Muscle of leg (tissue), 11 donors: ENCODE results near the gene BRSK2. TPM values are rescaled to one million over a fixed set of nuclear protein-coding genes. Genes with fewer than 3 reads are reported as not detected.
A peak's percentile ranks its signal among the peaks of the same experiment; 100 is the strongest.
"Not testable (repeated sequence)": the region's sequence is repeated elsewhere in the genome, so short reads cannot be mapped to it uniquely, and the experiment has no call there.

ENCODE experiments used
- DNase-seq: peaks from one replicate; pipeline ENCODE4 v3.0.0; 2013
- H3K27ac ChIP-seq: one replicate; pipeline ENCODE4 v1.5.1; 2013; ENCODE audit warnings: mild to moderate bottlenecking, low read length, control low read depth
- H3K27me3 ChIP-seq: one replicate; pipeline ENCODE4 v1.6.1; 2013; ENCODE audit warnings: low read length; ENCODE audit not compliant: control insufficient read depth, insufficient read depth
- H3K36me3 ChIP-seq: one replicate; pipeline ENCODE4 v1.6.1; 2013; ENCODE audit warnings: low read length; ENCODE audit not compliant: control insufficient read depth, insufficient read depth
- H3K4me1 ChIP-seq: one replicate; pipeline ENCODE4 v1.6.1; 2013; ENCODE audit warnings: low read length; ENCODE audit not compliant: control insufficient read depth, insufficient read depth
- H3K4me3 ChIP-seq: one replicate; pipeline ENCODE4 v1.5.1; 2013; ENCODE audit warnings: low read length, control low read depth
- H3K9me3 ChIP-seq: replicated peaks from 2 replicates; pipeline ENCODE4 v1.6.1; 2013; ENCODE audit warnings: low read depth, low read length; ENCODE audit not compliant: control insufficient read depth
- WGBS: methylation state at CpG from one replicate; pipeline ENCODE4 v1.1.5; 2013; ENCODE audit warnings: missing lambda C conversion rate; ENCODE audit not compliant: insufficient coverage; 5-methylcytosine and 5-hydroxymethylcytosine counted together
- polyA plus RNA-seq, 8 donors: library from polyadenylated mRNA; unstranded; fragments of 120-200 nt; gene quantifications; one replicate each; pipeline versions ENCODE4 v1.2.1 to v1.2.3, GENCODE V29; 2013; ENCODE audit warnings: inconsistent platforms in 1 of 8, low replicate concordance in 1 of 8; ENCODE audit not compliant: insufficient read length in 8 of 8, insufficient read depth in 1 of 8
- total RNA-seq: library from RNA; stranded (reverse); fragments of 120-200 nt; gene quantifications from one replicate; pipeline ENCODE4 v1.2.4, GENCODE V29; 2013

The BRSK2 gene
- total and polyA plus RNA-seq, 9 donors: 0.44 to 2.3 (median 1.2) TPM

DNA sequence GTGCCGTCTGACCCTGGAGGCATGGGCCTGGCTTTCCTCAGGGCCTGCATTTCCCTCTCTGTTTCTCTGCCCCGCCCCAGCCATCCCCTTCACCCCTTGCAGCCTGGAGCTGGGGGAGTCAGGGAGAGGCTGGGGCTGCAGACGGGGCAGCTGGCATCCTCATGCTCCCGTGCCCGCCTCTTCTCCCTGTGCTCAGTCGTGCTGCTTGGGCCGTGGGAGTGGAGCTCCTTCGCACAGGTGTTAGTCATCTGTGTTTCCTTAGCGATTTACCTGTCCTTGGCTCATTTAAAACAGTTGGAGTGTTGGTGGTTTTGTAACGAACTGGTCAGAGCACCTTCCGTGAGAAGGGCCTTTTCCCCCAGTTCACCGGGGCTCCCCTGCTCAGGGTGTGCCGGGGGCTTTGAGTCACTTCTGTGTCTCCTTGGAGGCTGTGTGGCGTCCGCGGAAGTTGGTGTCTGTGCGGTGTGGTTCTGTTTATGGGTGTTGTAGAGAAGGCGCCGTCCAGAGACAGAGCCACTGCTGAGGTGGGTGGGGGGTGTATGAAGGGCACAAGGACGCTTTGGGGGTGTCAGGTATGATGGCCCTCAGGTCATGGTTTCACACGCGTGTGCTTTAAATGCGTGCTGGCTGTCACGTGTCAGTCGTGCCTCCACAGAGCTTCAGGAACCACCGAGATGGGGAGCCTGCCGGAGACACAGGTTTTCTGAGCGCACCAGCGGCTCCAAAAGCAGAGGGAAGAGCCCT lies 19.5 kb downstream of the BRSK2 start:
- peaks cover 2% of the 10 kb centered on the region for H3K27me3 ChIP-seq
- H3K4me3 ChIP-seq: no peak overlapping the region
- DNase-seq: no peak
- H3K9me3 ChIP-seq: no peaks in the 10 kb centered on the region
- no peaks in the 10 kb centered on the region for H3K36me3 ChIP-seq
- H3K27ac ChIP-seq: no peak overlapping the region
- H3K4me1 ChIP-seq: peaks cover 15% of the 10 kb centered on the region
- 60% methylated on average over 27 of the region's 29 CpGs for WGBS

DNA sequence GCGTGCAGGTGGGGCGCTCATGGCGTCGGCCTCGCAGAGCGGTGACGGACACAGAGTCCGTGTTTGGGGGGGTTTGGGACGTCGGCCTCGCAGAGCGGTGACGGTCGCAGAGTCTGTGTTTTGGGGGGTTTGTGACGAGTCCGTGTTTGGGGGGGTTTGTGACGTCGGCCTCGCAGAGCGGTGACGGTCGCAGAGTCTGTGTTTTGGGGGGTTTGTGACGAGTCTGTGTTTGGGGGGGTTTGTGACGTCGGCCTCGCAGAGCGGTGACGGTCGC lies 20.1 kb downstream of the BRSK2 start:
- not testable (repeated sequence) for H3K27ac ChIP-seq, H3K4me3 ChIP-seq, H3K27me3 ChIP-seq, H3K9me3 ChIP-seq, H3K36me3 ChIP-seq, DNase-seq
- WGBS: no CpG with 5 or more reads among the region's 29 CpGs
- H3K4me1 ChIP-seq: peaks cover 15% of the 10 kb centered on the region

DNA sequence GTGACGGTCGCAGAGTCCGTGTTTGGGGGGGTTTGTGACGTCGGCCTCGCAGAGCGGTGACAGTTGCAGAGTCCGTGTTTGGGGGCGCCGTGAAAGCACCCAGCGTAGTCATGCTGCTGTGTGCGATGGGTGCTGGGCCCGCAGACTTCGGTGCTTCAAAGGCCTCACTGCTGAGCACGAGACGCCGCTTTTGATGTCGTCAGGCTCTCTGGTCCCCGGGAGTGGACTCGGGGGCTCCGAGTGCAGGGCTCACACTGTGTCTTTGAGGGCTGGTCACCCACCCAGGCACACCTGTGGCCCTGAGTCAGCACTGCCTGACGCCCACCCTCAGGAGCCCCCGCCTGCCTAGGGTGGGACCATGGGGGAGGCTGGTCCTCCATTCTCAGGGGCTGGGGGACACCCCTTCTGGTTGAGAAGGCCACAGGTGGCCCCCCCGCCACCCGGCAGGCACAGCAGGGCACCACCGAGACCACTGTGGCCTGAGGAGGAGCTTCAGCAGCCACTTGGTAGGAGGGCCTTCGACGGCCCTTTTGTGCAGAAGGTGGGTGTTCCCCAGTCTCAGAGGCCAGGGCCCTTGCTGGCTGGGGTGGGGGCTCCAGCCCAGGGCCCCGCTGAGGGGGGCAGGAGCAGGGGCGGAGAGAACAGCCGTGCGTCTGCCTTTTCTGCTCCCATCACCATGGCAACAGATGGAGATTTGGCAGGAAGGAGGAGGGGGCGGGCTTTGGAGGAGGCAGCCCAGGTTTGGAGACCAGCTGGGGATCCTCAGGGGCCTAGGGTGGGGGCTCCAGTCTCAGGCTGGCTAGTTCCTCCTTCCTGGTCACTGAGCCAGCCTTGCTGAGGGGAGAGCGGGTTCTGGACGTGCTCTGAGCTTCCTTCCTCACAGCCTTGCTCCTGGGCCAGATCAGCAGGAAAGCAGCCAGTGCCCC lies 20.9 kb downstream of the BRSK2 start:
- DNase-seq: peak; percentile 85
- Histone ChIP-seq H3K36me3 (no peaks in the 10 kb centered on the region), H3K27me3 (peaks cover 2% of the 10 kb centered on the region), H3K4me1 (peaks cover 15% of the 10 kb centered on the region), H3K9me3 (peaks cover 3% of the 10 kb centered on the region), H3K27ac (no peak overlapping the region), H3K4me3 (no peak overlapping the region)
- WGBS: 56% methylated on average over 31 of the region's 35 CpGs

DNA sequence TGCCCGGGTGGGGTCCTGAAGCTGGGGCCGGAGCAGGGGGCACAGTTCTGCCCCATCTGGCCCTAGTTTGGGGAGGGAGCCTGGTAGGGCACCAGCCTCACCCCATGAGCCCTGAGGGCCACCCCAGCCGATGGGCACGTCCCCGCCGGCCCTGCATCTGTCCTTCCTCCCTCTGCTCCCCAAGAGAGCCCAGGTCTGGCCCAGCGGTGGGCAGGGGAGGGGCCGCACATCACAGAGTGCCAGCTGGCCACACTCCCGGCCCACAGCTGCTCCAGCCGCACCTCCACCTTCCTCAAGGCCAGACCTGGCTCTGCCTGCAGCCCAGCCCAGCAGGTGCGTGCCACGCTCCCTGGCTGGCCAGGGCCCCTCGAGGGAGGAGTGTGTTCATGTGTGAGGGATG lies 21.6 kb downstream of the BRSK2 start:
- 57% methylated on average over 5 of the region's 13 CpGs for WGBS
- H3K27me3 ChIP-seq: peaks cover 2% of the 10 kb centered on the region
- peaks cover 10% of the 10 kb centered on the region for H3K9me3 ChIP-seq
- H3K4me3 ChIP-seq: no peak overlapping the region
- no peak overlapping the region for H3K27ac ChIP-seq
- H3K4me1 ChIP-seq: peaks cover 15% of the 10 kb centered on the region
- no peak for DNase-seq
- no peaks in the 10 kb centered on the region for H3K36me3 ChIP-seq

DNA sequence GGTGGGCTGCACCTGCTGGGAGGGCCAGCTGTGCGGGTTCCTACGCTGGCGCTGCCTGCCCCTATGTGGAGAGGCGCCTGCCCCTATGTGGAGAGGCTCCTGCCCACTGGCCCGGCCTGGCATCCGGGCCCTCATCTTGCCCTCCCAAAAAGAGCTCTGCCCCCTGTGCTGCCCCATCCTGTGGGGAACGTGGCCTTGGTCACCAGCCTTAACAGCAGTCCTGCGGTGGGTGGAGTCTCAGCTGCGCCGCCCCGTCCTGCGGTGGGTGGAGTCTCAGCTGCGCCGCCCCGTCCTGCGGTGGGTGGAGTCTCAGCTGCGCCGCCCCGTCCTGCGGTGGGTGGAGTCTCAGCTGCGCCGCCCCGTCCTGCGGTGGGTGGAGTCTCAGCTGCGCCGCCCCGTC lies 22.0 kb downstream of the BRSK2 start:
- DNase-seq, H3K27ac ChIP-seq, H3K36me3 ChIP-seq, H3K4me3 ChIP-seq, H3K27me3 ChIP-seq: not testable (repeated sequence)
- Histone ChIP-seq H3K4me1 (peaks cover 15% of the 10 kb centered on the region), H3K9me3 (peaks cover 14% of the 10 kb centered on the region)
- 91% methylated on average over 6 of the region's 27 CpGs for WGBS

DNA sequence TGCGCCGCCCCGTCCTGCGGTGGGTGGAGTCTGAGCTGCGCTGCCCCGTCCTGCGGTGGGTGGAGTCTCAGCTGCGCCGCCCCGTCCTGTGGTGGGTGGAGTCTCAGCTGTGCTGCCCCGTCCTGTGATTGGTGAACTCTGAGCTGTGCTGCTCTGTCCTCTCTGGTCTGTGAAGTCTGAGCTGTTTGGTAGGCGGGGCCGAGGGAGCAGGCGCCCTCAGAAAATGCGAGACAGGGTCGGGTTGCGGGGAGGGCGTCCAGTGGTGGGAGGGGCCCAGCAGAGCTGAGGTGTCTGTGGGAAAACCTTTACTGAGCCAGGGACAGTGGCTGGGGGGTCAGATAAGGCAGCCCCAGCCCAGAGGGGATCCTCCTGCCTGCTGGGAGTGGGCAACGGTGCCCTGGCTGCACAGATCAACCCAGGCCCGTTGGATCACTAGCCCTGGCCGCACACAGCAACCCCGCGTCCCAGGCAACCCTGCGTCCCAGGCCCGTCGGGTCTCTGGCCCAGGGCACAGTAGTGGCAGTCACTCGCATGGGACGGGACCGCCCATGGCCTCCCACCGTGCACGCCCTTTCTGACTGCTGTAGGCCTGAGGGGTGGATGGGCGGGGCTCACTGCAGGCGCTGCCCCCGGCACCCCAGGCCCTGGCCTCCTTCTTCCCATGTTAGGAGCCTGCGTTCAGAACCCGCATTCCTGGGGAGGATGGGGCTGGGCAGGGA lies 22.8 kb downstream of the BRSK2 start:
- 89% methylated on average over 27 of the region's 36 CpGs for WGBS
- Histone ChIP-seq H3K36me3 (no peaks in the 10 kb centered on the region), H3K27me3 (peaks cover 2% of the 10 kb centered on the region), H3K27ac (no peak overlapping the region), H3K4me3 (no peak overlapping the region), H3K9me3 (peaks cover 21% of the 10 kb centered on the region), H3K4me1 (peaks cover 15% of the 10 kb centered on the region)
- DNase-seq: no peak

DNA sequence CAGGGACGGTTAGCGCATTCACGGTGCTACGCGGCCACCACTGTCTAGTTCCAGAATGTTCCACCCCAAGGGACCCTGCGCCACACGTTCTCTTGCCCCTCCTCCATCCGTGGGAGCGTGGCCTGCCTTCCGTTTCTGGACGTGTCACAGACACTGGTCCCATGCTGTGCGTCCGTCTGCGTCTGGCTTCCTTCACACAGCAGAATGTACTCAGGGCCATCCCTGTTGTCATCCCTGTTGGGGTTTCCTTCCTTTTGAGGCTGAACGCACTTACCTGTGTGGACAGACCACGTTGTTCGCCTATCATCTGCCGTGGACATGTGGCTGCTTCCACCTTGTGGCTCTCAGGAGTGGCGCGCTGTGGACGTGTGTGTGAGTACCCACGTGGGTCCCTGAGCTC lies 24.9 kb downstream of the BRSK2 start:
- no peak for DNase-seq
- 88% methylated on average over 21 of the region's 22 CpGs for WGBS
- Histone ChIP-seq H3K4me1 (peaks cover 15% of the 10 kb centered on the region), H3K9me3 (peaks cover 37% of the 10 kb centered on the region), H3K27ac (no peak overlapping the region), H3K27me3 (no peaks in the 10 kb centered on the region), H3K36me3 (no peaks in the 10 kb centered on the region), H3K4me3 (no peak overlapping the region)

DNA sequence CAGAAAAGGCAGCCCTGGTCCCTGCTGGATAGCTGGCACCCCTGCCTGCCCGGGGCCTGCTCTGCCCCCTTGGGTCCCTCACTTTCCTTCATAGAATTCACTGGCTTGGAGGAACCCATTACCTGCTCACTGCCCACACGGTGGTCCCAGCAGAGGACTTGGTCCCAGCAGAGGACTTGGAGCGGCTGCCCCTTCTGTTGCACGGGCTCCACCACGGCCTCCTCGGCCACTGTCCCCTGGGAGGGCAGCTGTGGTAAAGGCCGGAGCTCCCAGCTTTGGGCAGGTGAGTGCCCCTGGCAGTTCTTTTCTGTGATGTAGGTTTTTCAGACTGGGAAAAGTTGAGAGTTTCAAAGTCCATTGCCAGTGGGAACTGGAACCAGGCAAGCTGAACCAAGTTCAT lies 25.9 kb downstream of the BRSK2 start:
- Histone ChIP-seq H3K27ac (no peak overlapping the region), H3K9me3 (peaks cover 43% of the 10 kb centered on the region), H3K36me3 (no peaks in the 10 kb centered on the region), H3K27me3 (no peaks in the 10 kb centered on the region), H3K4me3 (no peak overlapping the region), H3K4me1 (peaks cover 12% of the 10 kb centered on the region)
- WGBS: 83% methylated on average over 7 of the region's 7 CpGs
- DNase-seq: no peak

DNA sequence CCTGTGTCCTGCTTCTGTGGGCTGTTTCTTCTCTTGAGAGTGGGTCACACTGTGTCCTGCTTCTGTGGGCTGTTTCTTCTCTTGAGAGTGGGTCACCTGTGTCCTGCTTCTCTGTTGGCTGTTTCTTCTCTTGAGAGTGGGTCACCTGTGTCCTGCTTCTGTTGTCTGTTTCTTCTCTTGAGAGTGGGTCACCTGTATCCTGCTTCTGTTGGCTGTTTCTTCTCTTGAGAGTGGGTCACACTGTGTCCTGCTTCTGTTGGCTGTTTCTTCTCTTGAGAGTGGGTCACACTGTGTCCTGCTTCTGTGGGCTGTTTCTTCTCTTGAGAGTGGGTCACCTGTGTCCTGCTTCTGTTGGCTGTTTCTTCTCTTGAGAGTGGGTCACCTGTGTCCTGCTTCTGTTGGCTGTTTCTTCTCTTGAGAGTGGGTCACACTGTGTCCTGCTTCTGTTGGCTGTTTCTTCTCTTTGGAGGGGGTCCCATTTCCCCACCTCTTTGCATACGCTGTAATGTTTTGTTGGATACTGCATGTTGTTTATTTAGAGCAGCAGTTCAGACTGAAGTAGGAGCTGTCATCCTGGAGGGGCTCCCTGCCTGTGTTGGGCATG lies 28.6 kb downstream of the BRSK2 start:
- whole genome bisulfite sequencing: no CpG with 5 or more reads among the region's 1 CpG
- not testable (repeated sequence) for H3K4me3 ChIP-seq, DNase-seq, H3K4me1 ChIP-seq, H3K36me3 ChIP-seq, H3K27me3 ChIP-seq, H3K27ac ChIP-seq
- peaks cover 43% of the 10 kb centered on the region for H3K9me3 ChIP-seq

DNA sequence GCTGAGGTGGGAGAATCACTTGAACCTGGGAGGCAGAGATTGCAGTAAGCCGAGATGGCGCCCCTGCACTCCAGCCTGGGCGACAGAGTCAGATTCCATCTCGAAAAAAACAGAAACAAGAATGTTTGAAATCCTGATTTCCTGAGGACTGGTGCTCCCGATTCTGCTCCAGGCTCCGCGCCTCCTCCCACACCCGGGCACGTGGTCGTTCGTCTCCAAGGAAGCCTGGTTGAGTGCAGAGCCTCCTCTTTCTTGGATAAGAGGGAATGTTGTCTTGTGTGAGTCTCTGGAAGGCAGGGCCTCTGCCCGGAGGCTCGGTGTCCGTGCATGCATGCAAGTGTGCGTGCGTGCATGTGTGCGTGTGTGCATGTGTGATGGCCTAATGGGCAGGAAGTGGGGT lies 30.1 kb downstream of the BRSK2 start:
- DNase-seq: no peak
- Histone ChIP-seq H3K9me3 (peaks cover 40% of the 10 kb centered on the region), H3K4me3 (no peak overlapping the region), H3K36me3 (no peaks in the 10 kb centered on the region), H3K4me1 (no peaks in the 10 kb centered on the region), H3K27me3 (no peaks in the 10 kb centered on the region), H3K27ac (no peak overlapping the region)
- 95% methylated on average over 16 of the region's 17 CpGs for WGBS
